COLO829 (cell line): ENCODE measurements around the gene PARVB.

Experiments
- DNase-seq: peaks from one replicate; pipeline ENCODE4 v3.0.0; 2012; ENCODE audit warnings: low spot score

Gene PARVB

GRCh38 chr22:44028091-44028490, 4.0 kb downstream of the PARVB start:
- DNase-seq = no peak

- no peak for DNase-seq
Observed at GRCh38 chr22:44029069-44029468, 5.0 kb downstream of the PARVB start.

DNA sequence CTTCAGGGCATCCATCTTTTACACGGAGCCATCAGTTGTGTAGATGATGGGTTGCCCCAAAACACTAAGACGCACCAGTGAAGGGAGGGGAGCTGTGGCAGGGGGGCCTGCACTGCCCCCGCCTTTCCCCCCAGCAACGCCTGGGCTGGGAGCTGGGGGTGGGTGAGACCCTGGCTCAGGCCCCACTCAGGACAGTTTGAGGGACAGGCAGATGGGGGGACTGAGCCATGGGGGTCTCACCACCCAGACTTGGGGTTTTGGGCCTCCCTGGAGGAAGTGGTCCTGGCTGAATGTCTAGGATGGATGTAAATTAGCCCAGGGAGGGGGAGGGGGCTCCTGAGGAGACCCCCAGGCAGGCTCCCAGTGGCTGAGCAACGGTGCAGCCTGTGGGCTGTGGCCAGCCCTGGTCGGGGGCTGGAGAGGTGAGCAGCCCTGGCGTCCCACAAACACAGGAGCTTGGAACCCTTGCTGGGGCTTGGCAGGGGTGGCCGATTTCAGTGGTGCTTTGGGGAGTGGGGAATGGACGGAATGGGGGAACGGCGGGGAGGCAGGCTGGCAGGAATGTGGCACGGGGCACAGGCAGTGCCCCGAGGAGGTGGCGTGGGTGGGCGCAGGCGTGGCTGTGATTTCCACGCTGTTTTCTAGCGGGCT, 6.1 kb downstream of the PARVB start:
- DNase-seq = no peak

DNA sequence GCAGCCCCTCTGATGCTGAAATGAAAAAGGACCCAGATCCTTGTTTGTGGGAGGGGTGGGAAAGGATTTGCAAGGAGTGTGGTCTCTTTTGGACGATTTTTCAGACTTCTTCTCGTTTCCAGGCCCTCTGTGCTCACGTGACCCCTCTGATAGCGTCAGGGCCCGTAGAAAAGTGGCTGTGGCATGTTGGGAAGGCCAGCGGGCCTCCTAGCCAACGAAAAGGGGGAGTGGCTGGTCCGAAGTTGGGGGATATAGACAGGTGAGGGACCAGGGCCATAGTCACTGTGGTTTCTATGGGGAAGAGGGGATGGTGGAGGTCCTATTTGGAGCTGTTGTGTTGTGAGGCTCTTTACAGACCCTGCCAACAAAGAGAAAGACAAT, 6.6 kb downstream of the PARVB start:
- no peak for DNase-seq

- DNase-seq = peak; percentile 43
Observed at GRCh38 chr22:44031158-44031952, 7.3 kb downstream of the PARVB start.

DNA sequence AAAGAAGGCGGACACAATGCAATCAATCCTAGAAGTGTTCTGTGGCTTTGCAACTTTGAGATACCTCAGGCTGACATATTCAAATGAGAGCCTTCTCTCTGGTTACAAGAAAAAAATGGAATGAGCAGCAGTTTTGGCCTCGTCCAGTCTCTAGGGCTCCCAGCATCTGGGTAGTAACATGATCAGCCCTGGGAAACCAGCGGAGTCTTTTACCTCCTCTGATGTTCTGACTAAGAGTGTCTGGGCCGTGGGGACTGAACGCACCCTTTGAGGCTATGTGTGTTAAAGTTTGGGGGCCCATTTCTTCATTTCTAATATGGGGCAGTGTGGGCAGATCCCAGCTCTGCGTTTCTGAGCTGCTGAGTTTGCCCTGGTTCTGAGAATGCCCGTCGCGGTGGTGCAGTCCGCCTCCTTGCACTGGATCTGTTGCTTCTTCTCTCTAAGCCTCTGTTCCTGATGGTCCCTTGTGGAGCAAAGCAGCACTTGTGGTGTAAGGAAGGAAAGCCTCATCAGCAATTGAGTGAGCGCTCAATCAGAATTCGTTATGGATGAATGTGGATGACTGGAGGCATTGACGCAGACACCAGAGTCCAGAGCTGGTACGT, 8.1 kb downstream of the PARVB start:
- DNase-seq = no peak

DNA sequence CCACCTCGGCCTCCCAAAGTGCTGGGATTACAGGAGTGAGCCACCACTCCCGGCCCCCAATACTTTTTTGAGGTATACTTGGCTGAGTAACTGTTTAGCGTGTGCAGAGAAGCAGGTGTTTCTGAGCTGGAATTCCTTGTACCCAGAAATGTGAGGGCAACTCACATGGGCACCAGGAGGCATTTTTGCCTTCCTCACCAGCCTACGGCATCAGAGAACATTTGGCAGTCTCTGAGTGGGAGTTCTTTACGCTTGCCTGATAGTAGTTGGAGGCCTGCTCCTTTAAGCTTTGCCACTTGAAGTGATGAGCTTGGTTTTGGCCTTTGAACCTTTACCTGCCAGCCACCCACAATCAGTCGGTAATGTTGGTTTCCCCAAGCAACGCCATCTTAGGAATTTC, 9.2 kb downstream of the PARVB start:
- DNase-seq = no peak

- DNase-seq = no peak
Observed at GRCh38 chr22:44033694-44034093, 9.6 kb downstream of the PARVB start.

DNA sequence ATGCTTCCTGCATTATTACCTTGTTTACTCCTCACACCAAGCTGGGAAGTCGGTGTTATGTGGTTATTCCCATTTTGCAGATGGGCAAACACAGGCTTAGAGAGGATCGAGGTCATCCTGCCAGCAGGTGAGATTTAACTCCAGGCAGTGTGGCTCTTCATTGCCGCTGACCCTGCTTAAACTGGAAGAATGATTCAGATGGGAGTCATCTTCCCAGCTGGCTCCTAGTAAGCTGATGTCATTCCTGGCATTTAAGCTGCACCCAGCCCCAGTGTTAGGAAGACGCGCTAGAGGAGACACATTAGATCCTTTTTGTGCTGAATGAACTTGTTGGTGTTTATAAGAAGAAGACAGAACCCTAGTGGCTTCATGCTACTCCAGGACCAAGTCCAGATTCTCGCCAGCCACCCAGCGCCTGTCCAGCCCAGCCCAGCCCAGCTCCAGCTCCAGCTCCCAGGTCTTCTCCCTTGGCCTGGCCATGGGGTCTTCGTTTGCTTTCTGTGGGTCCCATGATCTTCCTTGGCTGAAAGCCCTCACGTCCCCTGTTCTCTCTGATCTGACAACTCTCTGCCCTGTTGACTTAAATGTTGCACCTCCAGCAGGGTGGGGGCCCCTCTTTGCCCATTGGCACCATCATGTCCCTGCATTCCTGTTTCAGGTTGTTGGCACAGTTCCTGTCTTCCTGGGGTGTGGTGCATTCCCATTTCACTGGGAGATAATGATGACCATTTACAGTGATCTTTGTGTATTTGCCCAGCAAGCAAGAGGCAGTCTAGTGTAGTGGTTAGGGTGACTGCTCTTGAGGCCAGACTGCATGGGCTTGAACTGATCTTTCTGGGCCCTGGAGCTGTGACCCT, 13.6 kb downstream of the PARVB start:
- peak; percentile 68 for DNase-seq

DNA sequence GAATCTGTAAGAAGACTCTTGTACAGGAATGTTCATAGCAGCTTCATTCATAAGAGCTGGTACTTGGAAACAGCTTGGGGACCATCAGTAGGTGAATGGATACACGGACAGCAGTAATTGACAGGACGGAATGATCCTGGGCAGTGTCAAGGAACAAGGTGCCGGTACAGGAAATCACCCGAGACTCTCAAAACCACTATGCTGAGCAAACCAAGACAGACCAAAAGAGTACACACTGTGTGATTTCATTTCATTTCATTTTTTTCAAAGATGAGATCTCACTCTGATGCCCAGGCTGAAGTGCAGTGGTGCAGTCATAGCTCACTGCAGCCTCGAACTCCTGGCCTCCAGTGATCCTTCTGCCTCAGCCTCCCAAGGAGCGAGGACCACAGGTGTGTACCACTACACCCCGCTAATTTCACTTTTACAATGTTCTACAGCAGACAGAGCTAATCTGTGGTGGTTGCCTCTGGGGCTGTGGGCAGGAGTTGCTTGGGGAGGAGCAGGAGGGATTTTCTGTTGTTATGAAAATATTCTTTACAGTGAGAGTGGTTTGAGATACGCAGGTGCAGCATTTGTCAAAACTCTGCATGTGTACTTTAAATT, 15.6 kb downstream of the PARVB start:
- DNase-seq = no peak

GRCh38 chr22:44042249-44043218, 18.4 kb downstream of the PARVB start:
- DNase-seq = no peak

DNA sequence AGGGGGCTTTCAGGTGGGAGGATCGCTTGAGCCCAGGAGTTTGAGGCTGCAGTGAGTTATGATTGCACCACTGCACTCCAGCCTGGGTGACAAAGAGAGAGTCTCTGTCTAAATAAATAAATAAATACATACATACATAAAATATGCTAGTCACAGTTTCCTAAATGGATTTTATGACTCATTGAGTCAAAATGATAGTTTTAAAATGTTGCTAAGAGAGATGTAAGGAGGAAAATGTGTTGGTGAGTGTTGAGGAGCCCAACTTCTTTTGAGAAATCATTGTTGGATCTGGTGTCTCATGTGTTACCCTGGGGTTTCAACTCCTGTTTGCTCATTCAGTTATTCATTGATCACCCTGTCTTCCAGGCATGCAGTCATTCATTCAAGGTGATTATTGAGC, 21.0 kb downstream of the PARVB start:
- no peak for DNase-seq

- no peak for DNase-seq
Observed at GRCh38 chr22:44046485-44047141, 22.5 kb downstream of the PARVB start.

- no peak for DNase-seq
Observed at GRCh38 chr22:44047891-44048301, 23.8 kb downstream of the PARVB start.

DNA sequence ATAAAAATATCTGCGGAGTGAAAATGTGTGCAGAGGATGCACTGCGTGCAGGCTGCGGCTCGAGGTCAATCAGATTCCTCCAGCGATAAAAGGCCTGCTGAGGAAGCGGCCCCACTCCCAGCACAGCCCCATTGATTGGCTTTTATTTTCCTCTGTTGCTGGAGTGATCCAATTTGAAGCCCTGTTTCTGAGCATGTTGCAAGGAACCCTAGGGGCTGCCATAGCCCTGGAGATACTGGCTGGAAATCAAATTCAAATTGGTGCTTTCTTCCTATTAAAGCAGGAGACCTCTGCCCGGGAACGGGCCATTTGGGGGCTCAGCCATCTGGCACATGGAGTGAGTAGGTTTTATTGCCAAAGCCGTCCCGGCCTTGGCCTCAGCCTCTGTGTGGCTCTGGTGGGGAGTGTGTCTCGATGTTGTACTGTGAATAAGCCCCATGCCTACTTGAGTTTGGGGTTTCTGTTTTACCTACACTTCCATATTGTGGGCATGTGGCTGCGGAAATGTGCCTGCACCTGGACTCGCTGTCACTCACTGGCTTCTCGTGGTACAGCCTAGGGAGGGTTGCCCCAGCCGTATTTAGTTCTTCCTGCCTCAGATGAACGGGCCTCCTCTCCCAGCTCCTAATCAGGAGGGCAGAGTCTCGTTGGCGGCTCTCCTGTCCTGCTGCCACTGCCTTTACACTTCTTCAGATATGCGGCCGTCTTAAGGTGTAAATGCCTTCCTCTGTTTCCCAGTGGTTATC, 25.6 kb downstream of the PARVB start:
- no peak for DNase-seq

GRCh38 chr22:44050766-44051355, 26.8 kb downstream of the PARVB start:
- no peak for DNase-seq

DNA sequence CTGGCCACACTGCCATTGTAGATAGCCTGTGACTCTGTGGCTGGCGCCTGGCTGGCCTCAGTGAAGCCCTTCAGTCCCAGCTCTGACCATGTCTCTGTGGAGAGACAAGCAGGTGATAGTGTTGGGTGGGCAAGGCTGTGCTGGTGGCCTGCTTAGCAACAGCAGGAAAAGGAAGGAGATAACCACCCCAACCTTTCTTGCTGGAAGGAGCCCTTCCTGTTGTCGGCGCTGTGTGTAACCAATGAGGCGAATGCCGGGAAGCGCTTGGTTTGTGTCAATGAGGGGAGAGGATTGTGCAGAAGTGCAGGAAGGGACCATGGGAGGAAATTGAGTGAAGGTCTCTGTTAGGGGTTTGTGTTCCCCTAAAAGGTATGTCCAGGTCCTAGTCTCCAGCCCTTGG, 27.3 kb downstream of the PARVB start:
- no peak for DNase-seq

DNA sequence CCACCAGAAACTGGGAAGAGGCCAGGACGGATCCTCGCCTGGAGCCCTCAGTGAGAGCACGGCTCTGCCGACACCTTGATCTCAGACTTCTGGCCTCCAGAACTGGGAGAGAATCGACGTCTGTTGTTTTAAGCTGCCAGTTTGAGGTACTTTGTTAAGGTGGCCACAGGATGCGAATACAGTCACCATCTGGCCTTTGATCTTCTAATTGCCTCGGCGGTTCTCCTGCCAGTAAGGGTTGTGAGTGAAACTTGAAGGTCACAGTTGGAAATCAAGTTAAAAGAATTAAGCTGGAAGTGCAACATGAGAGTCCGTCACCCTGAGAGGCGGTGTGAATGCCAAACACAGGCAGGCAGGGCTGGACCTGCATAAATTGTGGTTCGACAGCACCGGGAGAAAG, 27.9 kb downstream of the PARVB start:
- DNase-seq = no peak

DNA sequence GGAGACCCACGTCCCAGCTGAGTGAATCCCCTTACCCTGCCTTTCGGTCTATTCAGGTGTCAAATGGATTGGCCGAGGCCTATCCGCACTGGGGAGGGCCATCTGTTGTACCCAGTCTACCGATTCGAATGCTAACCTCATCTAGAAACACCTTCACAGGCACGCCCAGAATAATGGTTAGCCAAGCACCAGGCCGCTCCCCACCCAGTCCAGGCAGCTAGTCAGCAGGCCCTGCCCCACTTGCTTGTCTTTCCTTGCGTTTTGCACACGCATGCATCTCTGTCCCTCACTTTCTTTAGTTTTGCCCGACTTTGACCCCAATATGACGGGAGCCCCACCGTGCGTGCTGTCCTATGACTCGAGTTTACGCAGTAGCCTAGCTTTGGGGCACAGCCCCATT, 31.7 kb downstream of the PARVB start:
- no peak for DNase-seq
